Urinary bladder (tissue), 4 donors: ENCODE measurements around the gene BICD2. TPM values are rescaled to one million over a fixed set of nuclear protein-coding genes. Genes with fewer than 3 reads are reported as not detected.
A peak's percentile ranks its signal among the peaks of the same experiment; 100 is the strongest.
"Not testable (repeated sequence)": the region's sequence is repeated elsewhere in the genome, so short reads cannot be mapped to it uniquely, and the experiment has no call there.

ENCODE experiments used
- DNase-seq: peaks from one replicate; pipeline ENCODE4 v3.0.0-alpha.2; 2015; ENCODE audit errors: extremely low spot score
- H3K27ac ChIP-seq: one replicate; pipeline ENCODE4 v1.5.1; 2013; ENCODE audit warnings: low read depth, mild to moderate bottlenecking, moderate library complexity
- H3K36me3 ChIP-seq: one replicate; pipeline ENCODE4 v1.6.1; 2013; ENCODE audit warnings: mild to moderate bottlenecking, moderate library complexity; ENCODE audit not compliant: insufficient read depth
- H3K4me1 ChIP-seq: one replicate; pipeline ENCODE4 v1.6.1; 2013; ENCODE audit warnings: mild to moderate bottlenecking, moderate library complexity; ENCODE audit not compliant: insufficient read depth
- H3K4me3 ChIP-seq: one replicate; pipeline ENCODE4 v1.5.1; 2013; ENCODE audit warnings: low read depth, low read length
- WGBS: extraction: QIAGEN DNeasy Blood & Tissue Kit; methylation state at CpG from one replicate; pipeline ENCODE4 v1.1.7; 2013; 5-methylcytosine and 5-hydroxymethylcytosine counted together
- polyA plus RNA-seq: library from polyadenylated mRNA; stranded (reverse); fragments of 200-250 nt; gene quantifications from one replicate; pipeline ENCODE4 v1.2.3, GENCODE V29; 2013
- total RNA-seq: library from RNA; depleted of rRNA; stranded (reverse); fragments of >200 nt; gene quantifications from one replicate; pipeline ENCODE4 v1.2.3, GENCODE V29; 2014
- donor health status: healthy with polysubstance abuse.
- donor health status: healthy.

The BICD2 gene
- total and polyA plus RNA-seq, 2 donors = 30.4 to 32.9 TPM

- H3K4me3 ChIP-seq = no peak overlapping the region
- WGBS = 44% methylated on average over 13 of the region's 13 CpGs
- no peak overlapping the region for H3K27ac ChIP-seq
- no peak for DNase-seq
- no peaks in the 10 kb centered on the region for H3K36me3 ChIP-seq
- no peaks in the 10 kb centered on the region for H3K4me1 ChIP-seq
Measured at GRCh38 chr9:92790542-92791527, 26.2 kb upstream of the BICD2 start.

- Histone ChIP-seq H3K27ac (no peak overlapping the region), H3K36me3 (no peaks in the 10 kb centered on the region), H3K4me3 (no peak overlapping the region), H3K4me1 (no peaks in the 10 kb centered on the region)
- no peak for DNase-seq
- 70% methylated on average over 1 of the region's 1 CpG for WGBS
Measured at GRCh38 chr9:92786298-92786697, 21.7 kb upstream of the BICD2 start.

- no peaks in the 10 kb centered on the region for H3K36me3 ChIP-seq
- 83% methylated on average over 2 of the region's 2 CpGs for WGBS
- H3K4me3 ChIP-seq = no peak overlapping the region
- no peak overlapping the region for H3K27ac ChIP-seq
- H3K4me1 ChIP-seq = no peaks in the 10 kb centered on the region
- no peak for DNase-seq
Measured at GRCh38 chr9:92781899-92782298, 17.3 kb upstream of the BICD2 start.

GRCh38 chr9:92780206-92780605, 15.6 kb upstream of the BICD2 start:
- H3K4me1 ChIP-seq = no peaks in the 10 kb centered on the region
- DNase-seq = no peak
- H3K27ac ChIP-seq = no peak overlapping the region
- no peak overlapping the region for H3K4me3 ChIP-seq
- H3K36me3 ChIP-seq = no peaks in the 10 kb centered on the region

GRCh38 chr9:92775466-92775865, 10.8 kb upstream of the BICD2 start:
- DNase-seq = no peak
- no peaks in the 10 kb centered on the region for H3K4me1 ChIP-seq
- WGBS = 78% methylated on average over 5 of the region's 5 CpGs

GRCh38 chr9:92774274-92774673, 9.6 kb upstream of the BICD2 start:
- Histone ChIP-seq H3K36me3 (no peaks in the 10 kb centered on the region), H3K4me1 (no peaks in the 10 kb centered on the region), H3K4me3 (no peak overlapping the region), H3K27ac (no peak overlapping the region)
- 83% methylated on average over 1 of the region's 1 CpG for WGBS
- no peak for DNase-seq

More at GRCh38 chr9:92775466-92775865, 10.8 kb upstream of the BICD2 start:
- Histone ChIP-seq H3K36me3 (no peaks in the 10 kb centered on the region), H3K27ac (no peak overlapping the region), H3K4me3 (no peak overlapping the region)

- no peak for DNase-seq
- Histone ChIP-seq H3K4me1 (no peaks in the 10 kb centered on the region), H3K4me3 (no peak overlapping the region), H3K27ac (no peak overlapping the region), H3K36me3 (no peaks in the 10 kb centered on the region)
- 89% methylated on average over 3 of the region's 3 CpGs for WGBS
Measured at GRCh38 chr9:92773810-92774209, 9.2 kb upstream of the BICD2 start.

GRCh38 chr9:92771309-92771708, 6.7 kb upstream of the BICD2 start:
- H3K4me3 ChIP-seq = no peak overlapping the region
- no peaks in the 10 kb centered on the region for H3K4me1 ChIP-seq
- 89% methylated on average over 5 of the region's 5 CpGs for WGBS
- DNase-seq = no peak
- H3K36me3 ChIP-seq = no peaks in the 10 kb centered on the region
- no peak overlapping the region for H3K27ac ChIP-seq

GRCh38 chr9:92770360-92770995, 5.8 kb upstream of the BICD2 start:
- Histone ChIP-seq H3K4me1 (no peaks in the 10 kb centered on the region), H3K4me3 (no peak overlapping the region), H3K27ac (peak overlapping the region; percentile 13), H3K36me3 (no peaks in the 10 kb centered on the region)
- DNase-seq = no peak
- WGBS = 53% methylated on average over 7 of the region's 7 CpGs

- no peak for DNase-seq
- Histone ChIP-seq H3K4me1 (no peaks in the 10 kb centered on the region), H3K27ac (no peak overlapping the region), H3K36me3 (no peaks in the 10 kb centered on the region), H3K4me3 (no peak overlapping the region)
- 47% methylated on average over 2 of the region's 2 CpGs for WGBS
Measured at GRCh38 chr9:92769990-92770359, 5.3 kb upstream of the BICD2 start.

GRCh38 chr9:92769286-92769685, 4.7 kb upstream of the BICD2 start:
- WGBS = 67% methylated on average over 3 of the region's 3 CpGs
- no peaks in the 10 kb centered on the region for H3K36me3 ChIP-seq
- H3K27ac ChIP-seq = no peak overlapping the region
- H3K4me1 ChIP-seq = no peaks in the 10 kb centered on the region
- no peak for DNase-seq
- H3K4me3 ChIP-seq = no peak overlapping the region

GRCh38 chr9:92768816-92769215, 4.2 kb upstream of the BICD2 start:
- DNase-seq, H3K36me3 ChIP-seq, H3K27ac ChIP-seq, H3K4me1 ChIP-seq, H3K4me3 ChIP-seq: not testable (repeated sequence)
- 63% methylated on average over 10 of the region's 10 CpGs for WGBS

GRCh38 chr9:92767066-92768054, 2.7 kb upstream of the BICD2 start:
- no peak for DNase-seq
- peaks cover 3% of the 10 kb centered on the region for H3K4me1 ChIP-seq
- H3K36me3 ChIP-seq = no peaks in the 10 kb centered on the region
- H3K4me3 ChIP-seq = no peak overlapping the region
- 81% methylated on average over 9 of the region's 9 CpGs for WGBS
- no peak overlapping the region for H3K27ac ChIP-seq
